ENCODE measurements around the gene IGFBP3. TPM values are rescaled to one million over a fixed set of nuclear protein-coding genes. Genes with fewer than 3 reads are reported as not detected.
"Not testable (repeated sequence)": the region's sequence is repeated elsewhere in the genome, so short reads cannot be mapped to it uniquely, and the experiment has no call there.

IGFBP3 gene
- total and polyA plus RNA-seq, 4 donors: 87.0 to 244 (median 182) TPM

- no peak overlapping the region for H3K27ac ChIP-seq (ENCODE audit: low read depth in 1 of 2, low read length in 2 of 2)
- DNase-seq (ENCODE audit: low spot score): no peak
- H3K4me3 ChIP-seq (ENCODE audit: low read depth in 1 of 3, low read length in 3 of 3): no peak overlapping the region
- no peak overlapping the region for H3K9ac ChIP-seq (ENCODE audit: low read depth in 1 of 2, low read length in 2 of 2)
- H3K4me1 ChIP-seq (ENCODE audit: control insufficient read depth in 4 of 4, insufficient read depth in 4 of 4, low read length in 3 of 4): no peaks in the 10 kb centered on the region
- 58% methylated on average over 3 of the region's 3 CpGs for WGBS
- peaks cover 0 to 4% (median 1%) of the 10 kb centered on the region in 4 donors for H3K9me3 ChIP-seq (ENCODE audit: control insufficient read depth in 4 of 4, low read length in 3 of 4)
- TF ChIP-seq NR2F2 (IDR thresholded peaks at IDR 0.05) (no peak), FOXA2 (IDR thresholded peaks at IDR 0.05) (no peak)
- H3K27me3 ChIP-seq (ENCODE audit: control insufficient read depth in 4 of 4, insufficient read depth in 4 of 4, low read length in 3 of 4): no peaks in the 10 kb centered on the region
- no peaks in the 10 kb centered on the region for H3K36me3 ChIP-seq (ENCODE audit: control insufficient read depth in 4 of 4, insufficient read depth in 3 of 4, low read depth in 1 of 4, low read length in 3 of 4)
These were observed 36.6 kb upstream of the IGFBP3 start for GRCh38 chr7:45957721-45958120.

- 89% methylated on average over 1 of the region's 1 CpG for WGBS
- no peak for DNase-seq (ENCODE audit: low spot score)
- Histone ChIP-seq H3K9me3 (ENCODE audit: control insufficient read depth in 4 of 4, low read length in 3 of 4) (peaks cover 0 to 4% (median 1%) of the 10 kb centered on the region in 4 donors), H3K36me3 (ENCODE audit: control insufficient read depth in 4 of 4, insufficient read depth in 3 of 4, low read depth in 1 of 4, low read length in 3 of 4) (no peaks in the 10 kb centered on the region), H3K4me3 (ENCODE audit: low read depth in 1 of 3, low read length in 3 of 3) (no peak overlapping the region), H3K9ac (ENCODE audit: low read depth in 1 of 2, low read length in 2 of 2) (no peak overlapping the region), H3K27me3 (ENCODE audit: control insufficient read depth in 4 of 4, insufficient read depth in 4 of 4, low read length in 3 of 4) (no peaks in the 10 kb centered on the region), H3K4me1 (ENCODE audit: control insufficient read depth in 4 of 4, insufficient read depth in 4 of 4, low read length in 3 of 4) (no peaks in the 10 kb centered on the region), H3K27ac (ENCODE audit: low read depth in 1 of 2, low read length in 2 of 2) (no peak overlapping the region)
- TF ChIP-seq, protein P1, sequence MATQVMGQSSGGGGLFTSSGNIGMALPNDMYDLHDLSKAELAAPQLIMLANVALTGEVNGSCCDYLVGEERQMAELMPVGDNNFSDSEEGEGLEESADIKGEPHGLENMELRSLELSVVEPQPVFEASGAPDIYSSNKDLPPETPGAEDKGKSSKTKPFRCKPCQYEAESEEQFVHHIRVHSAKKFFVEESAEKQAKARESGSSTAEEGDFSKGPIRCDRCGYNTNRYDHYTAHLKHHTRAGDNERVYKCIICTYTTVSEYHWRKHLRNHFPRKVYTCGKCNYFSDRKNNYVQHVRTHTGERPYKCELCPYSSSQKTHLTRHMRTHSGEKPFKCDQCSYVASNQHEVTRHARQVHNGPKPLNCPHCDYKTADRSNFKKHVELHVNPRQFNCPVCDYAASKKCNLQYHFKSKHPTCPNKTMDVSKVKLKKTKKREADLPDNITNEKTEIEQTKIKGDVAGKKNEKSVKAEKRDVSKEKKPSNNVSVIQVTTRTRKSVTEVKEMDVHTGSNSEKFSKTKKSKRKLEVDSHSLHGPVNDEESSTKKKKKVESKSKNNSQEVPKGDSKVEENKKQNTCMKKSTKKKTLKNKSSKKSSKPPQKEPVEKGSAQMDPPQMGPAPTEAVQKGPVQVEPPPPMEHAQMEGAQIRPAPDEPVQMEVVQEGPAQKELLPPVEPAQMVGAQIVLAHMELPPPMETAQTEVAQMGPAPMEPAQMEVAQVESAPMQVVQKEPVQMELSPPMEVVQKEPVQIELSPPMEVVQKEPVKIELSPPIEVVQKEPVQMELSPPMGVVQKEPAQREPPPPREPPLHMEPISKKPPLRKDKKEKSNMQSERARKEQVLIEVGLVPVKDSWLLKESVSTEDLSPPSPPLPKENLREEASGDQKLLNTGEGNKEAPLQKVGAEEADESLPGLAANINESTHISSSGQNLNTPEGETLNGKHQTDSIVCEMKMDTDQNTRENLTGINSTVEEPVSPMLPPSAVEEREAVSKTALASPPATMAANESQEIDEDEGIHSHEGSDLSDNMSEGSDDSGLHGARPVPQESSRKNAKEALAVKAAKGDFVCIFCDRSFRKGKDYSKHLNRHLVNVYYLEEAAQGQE (IDR thresholded peaks at IDR 0.05): no peak
- no peak for TF ChIP-seq YY1 (IDR thresholded peaks at IDR 0.05)
- TF ChIP-seq FOXA2 (IDR thresholded peaks at IDR 0.05): no peak
These were observed 34.2 kb upstream of the IGFBP3 start for GRCh38 chr7:45955286-45955685.

DNA sequence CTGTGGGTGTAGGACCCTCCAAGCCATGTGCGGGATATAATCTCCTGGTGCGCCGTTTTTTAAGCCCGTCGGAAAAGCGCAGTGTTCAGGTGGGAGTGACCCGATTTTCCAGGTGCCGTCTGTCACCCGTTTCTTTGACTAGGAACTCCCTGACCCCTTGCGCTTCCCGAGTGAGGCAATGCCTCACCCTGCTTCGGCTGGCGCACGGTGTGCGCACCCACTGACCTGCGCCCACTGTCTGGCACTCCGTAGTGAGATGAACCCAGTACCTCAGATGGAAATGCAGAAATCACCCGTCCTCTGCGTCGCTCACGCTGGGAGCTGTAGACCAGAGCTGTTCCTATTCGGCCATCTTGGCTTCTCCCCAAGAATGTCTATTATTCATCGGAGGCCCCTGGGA lies 32.0 kb upstream of the IGFBP3 start:
- WGBS: 94% methylated on average over 23 of the region's 23 CpGs
- not testable (repeated sequence) for H3K4me1 ChIP-seq (ENCODE audit: control insufficient read depth in 4 of 4, insufficient read depth in 4 of 4, low read length in 3 of 4); H3K27me3 ChIP-seq (ENCODE audit: control insufficient read depth in 4 of 4, insufficient read depth in 4 of 4, low read length in 3 of 4); H3K4me3 ChIP-seq (ENCODE audit: low read depth in 1 of 3, low read length in 3 of 3); DNase-seq (ENCODE audit: low spot score); H3K9me3 ChIP-seq (ENCODE audit: control insufficient read depth in 4 of 4, low read length in 3 of 4); H3K9ac ChIP-seq (ENCODE audit: low read depth in 1 of 2, low read length in 2 of 2); H3K36me3 ChIP-seq (ENCODE audit: control insufficient read depth in 4 of 4, insufficient read depth in 3 of 4, low read depth in 1 of 4, low read length in 3 of 4); H3K27ac ChIP-seq (ENCODE audit: low read depth in 1 of 2, low read length in 2 of 2)

DNA sequence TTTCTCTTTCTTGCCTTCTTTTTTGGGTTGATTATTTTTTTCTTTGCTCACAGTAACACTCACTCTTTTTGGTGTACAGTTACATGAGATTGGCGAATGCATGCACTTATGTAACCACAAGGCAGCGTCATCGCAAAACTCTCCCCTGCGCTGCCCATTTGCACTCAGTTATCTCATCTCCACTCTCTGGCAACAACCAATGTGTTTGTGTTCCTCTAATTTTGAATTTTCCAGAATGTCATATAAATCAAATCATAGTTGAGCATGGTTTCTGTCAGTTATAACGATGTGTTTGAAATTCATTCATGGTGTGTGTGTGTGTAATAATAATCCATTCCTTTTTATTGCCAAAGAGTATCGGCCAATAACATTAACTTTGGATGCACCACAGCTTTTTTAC lies 23.0 kb upstream of the IGFBP3 start:
- Histone ChIP-seq H3K4me3 (ENCODE audit: low read depth in 1 of 3, low read length in 3 of 3) (no peak overlapping the region), H3K9ac (ENCODE audit: low read depth in 1 of 2, low read length in 2 of 2) (no peak overlapping the region), H3K4me1 (ENCODE audit: control insufficient read depth in 4 of 4, insufficient read depth in 4 of 4, low read length in 3 of 4) (no peaks in the 10 kb centered on the region), H3K9me3 (ENCODE audit: control insufficient read depth in 4 of 4, low read length in 3 of 4) (no peaks in the 10 kb centered on the region), H3K27me3 (ENCODE audit: control insufficient read depth in 4 of 4, insufficient read depth in 4 of 4, low read length in 3 of 4) (no peaks in the 10 kb centered on the region), H3K36me3 (ENCODE audit: control insufficient read depth in 4 of 4, insufficient read depth in 3 of 4, low read depth in 1 of 4, low read length in 3 of 4) (no peaks in the 10 kb centered on the region), H3K27ac (ENCODE audit: low read depth in 1 of 2, low read length in 2 of 2) (no peak overlapping the region)
- no peak for TF ChIP-seq SP1 (IDR thresholded peaks at IDR 0.05)
- no peak for TF ChIP-seq NR2F2 (IDR thresholded peaks at IDR 0.05)
- TF ChIP-seq, protein P2, sequence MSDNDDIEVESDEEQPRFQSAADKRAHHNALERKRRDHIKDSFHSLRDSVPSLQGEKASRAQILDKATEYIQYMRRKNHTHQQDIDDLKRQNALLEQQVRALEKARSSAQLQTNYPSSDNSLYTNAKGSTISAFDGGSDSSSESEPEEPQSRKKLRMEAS (IDR thresholded peaks at IDR 0.05): no peak
- TF ChIP-seq JUND (IDR thresholded peaks at IDR 0.05): no peak
- no peak for TF ChIP-seq FOXA1 (IDR thresholded peaks at IDR 0.05)
- no peak for DNase-seq (ENCODE audit: low spot score)
- 91% methylated on average over 6 of the region's 6 CpGs for WGBS

Data from liver (tissue), 9 donors.